Kidney (tissue), 14 donors: ENCODE results near the gene HPS5. TPM values are rescaled to one million over a fixed set of nuclear protein-coding genes. Genes with fewer than 3 reads are reported as not detected.

Experiments
- DNase-seq, 5 donors: peaks; one replicate each; pipeline ENCODE4 v3.0.0-alpha.2; 2013 to 2020
- FAIRE-seq: peaks from 2 replicates; lab custom pipeline; 2012; peaks lifted over from hg19 to GRCh38; lab: Jason Lieb, UNC
- H3K27ac ChIP-seq, 2 donors: one replicate each; pipeline ENCODE4 v1.7.0; 2013; ENCODE audit warnings: low read depth in 2 of 2, low read length in 2 of 2, inconsistent platforms in 1 of 2
- H3K27me3 ChIP-seq: one replicate; pipeline ENCODE4 v1.7.1; 2013; ENCODE audit warnings: low read length, inconsistent platforms; ENCODE audit not compliant: control insufficient read depth, insufficient read depth
- H3K36me3 ChIP-seq, 3 donors: one replicate each; pipeline versions ENCODE4 v1.7.0 to v1.7.1; 2013; ENCODE audit warnings: low read length in 3 of 3, control low read depth in 1 of 3, inconsistent platforms in 1 of 3; ENCODE audit not compliant: insufficient read depth in 3 of 3, control insufficient read depth in 2 of 3
- H3K4me1 ChIP-seq, 3 donors: one replicate each; pipeline versions ENCODE4 v1.7.0 to v1.7.1; 2013; ENCODE audit warnings: low read length in 3 of 3, inconsistent platforms in 1 of 3, low read depth in 1 of 3; ENCODE audit not compliant: control insufficient read depth in 2 of 3, insufficient read depth in 2 of 3
- H3K4me3 ChIP-seq, 3 donors: one replicate each; pipeline versions ENCODE4 v1.7.0 to v1.8.1; 2013; ENCODE audit warnings: low read length in 3 of 3, control low read depth in 1 of 3, inconsistent platforms in 1 of 3
- H3K9ac ChIP-seq, 3 donors: one replicate each; pipeline versions ENCODE4 v1.7.0 to v1.7.1; 2013; ENCODE audit warnings: low read length in 3 of 3, control low read depth in 1 of 3, inconsistent platforms in 1 of 3
- H3K9me3 ChIP-seq, 3 donors: one replicate each; pipeline versions ENCODE4 v1.7.0 to v1.7.1; 2013; ENCODE audit warnings: low read length in 3 of 3, control low read depth in 1 of 3, inconsistent platforms in 1 of 3; ENCODE audit not compliant: control insufficient read depth in 2 of 3, insufficient read depth in 1 of 3
- intact Hi-C: fragments of 100-400 bp; cut with DNase I; formaldehyde crosslinking; loops from one replicate; pipeline ENCODE4 v1.11.1; 2022
- polyA plus RNA-seq: library from polyadenylated mRNA; stranded (reverse); fragments of 350-450 nt; fragmentation: Illumina TruSeq; extraction: RNeasy Lipid Tissue Mini Kit (QIAGEN cat#74804); gene quantifications from one replicate; pipeline ENCODE4 v1.2.3, GENCODE V29; 2014; ENCODE audit warnings: low read depth, low replicate concordance; ENCODE audit not compliant: insufficient read depth
- total RNA-seq: library from RNA; stranded (reverse); fragmentation: NEBNext Ultra II Directional; extraction: Animal tissue kit (Norgen Biotek cat#: 25700); gene quantifications from one replicate; pipeline ENCODE4 v1.2.1, GENCODE V29; 2021
- TF ChIP-seq, protein P1 (sequence below): IDR thresholded peaks from 3 replicates; pipeline ENCODE4 v1.5.1; 2012; ENCODE audit warnings: mild to moderate bottlenecking, moderate library complexity, borderline replicate concordance; ENCODE audit not compliant: insufficient read depth; ENCODE audit errors: extremely low read depth
- donor health status: control.
- donor health status: control.
- donor health status: control.
- donor health status: control.
- donor health status: control.
- donor health status: DM: yes; HTN: yes; CAD: no.
- donor health status: Normal renal cell carcinoma (clear cell type).

HPS5 gene
- total and polyA plus RNA-seq, 2 donors from 2014 or later, result 7.7 to 17.2 TPM

DNA sequence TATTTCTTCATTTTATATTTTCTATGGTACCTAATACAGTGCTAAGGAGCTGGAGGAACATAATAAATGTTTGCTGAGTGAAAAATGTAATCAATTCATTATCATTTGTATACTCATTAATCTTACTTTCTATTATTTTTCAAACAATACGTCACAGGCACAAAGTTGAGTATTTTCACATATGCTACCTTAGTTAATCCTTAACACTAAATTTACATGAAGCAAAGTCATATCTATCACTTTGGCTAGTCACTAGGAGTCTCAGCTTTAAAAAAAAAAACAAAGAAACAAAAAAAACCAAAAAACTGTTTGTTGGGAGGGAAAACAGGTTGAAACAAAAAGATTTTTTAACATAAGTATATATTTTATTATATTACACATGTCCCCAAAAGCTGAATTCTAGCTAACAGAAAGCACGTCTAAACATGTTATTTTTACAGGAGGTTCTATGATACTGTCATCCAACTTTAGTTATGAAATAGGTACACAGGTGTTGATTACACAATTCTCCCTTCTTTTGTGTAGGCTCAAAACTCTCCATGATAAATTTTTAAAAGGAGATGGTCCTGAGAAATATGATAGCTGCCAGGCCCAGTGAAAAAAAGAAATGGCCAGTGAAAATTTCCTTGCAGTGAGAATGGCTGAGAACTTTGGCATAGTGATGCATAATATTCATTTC is 14.3 kb downstream of the HPS5 start:
- peaks cover 4 to 29% (median 22%) of the 10 kb centered on the region in 3 donors for H3K36me3 ChIP-seq
- no peak overlapping the region for H3K4me3 ChIP-seq
- H3K4me1 ChIP-seq, result peaks cover 0 to 4% (median 4%) of the 10 kb centered on the region in 3 donors
- DNase-seq (no peak), FAIRE-seq (no peak)
- no peak overlapping the region for H3K9ac ChIP-seq
- no peaks in the 10 kb centered on the region for H3K9me3 ChIP-seq
- no peaks in the 10 kb centered on the region for H3K27me3 ChIP-seq
- intact Hi-C loops, result no loop called here
- TF ChIP-seq, protein P1, sequence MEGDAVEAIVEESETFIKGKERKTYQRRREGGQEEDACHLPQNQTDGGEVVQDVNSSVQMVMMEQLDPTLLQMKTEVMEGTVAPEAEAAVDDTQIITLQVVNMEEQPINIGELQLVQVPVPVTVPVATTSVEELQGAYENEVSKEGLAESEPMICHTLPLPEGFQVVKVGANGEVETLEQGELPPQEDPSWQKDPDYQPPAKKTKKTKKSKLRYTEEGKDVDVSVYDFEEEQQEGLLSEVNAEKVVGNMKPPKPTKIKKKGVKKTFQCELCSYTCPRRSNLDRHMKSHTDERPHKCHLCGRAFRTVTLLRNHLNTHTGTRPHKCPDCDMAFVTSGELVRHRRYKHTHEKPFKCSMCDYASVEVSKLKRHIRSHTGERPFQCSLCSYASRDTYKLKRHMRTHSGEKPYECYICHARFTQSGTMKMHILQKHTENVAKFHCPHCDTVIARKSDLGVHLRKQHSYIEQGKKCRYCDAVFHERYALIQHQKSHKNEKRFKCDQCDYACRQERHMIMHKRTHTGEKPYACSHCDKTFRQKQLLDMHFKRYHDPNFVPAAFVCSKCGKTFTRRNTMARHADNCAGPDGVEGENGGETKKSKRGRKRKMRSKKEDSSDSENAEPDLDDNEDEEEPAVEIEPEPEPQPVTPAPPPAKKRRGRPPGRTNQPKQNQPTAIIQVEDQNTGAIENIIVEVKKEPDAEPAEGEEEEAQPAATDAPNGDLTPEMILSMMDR, result no peak
- H3K27ac ChIP-seq, result no peak overlapping the region

DNA sequence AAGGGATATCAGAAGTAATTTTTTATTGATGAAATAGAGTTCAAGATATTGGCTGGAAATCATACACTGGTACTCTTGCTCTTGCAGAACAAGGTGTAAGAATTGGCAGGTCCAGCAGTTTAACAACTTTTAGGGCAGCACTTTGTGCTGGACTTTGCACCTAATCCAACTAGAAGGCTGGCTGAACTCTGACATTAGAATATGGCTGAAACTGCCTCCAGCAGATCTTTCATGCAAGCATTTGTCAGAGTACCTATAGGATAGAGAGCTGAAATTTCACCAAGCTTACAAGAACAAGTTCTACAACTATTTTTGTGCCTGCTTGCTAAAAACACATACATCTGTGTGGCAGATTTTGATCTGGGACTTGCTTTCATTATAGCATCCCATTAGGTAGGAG is 17.2 kb downstream of the HPS5 start:
- Histone ChIP-seq H3K27me3 (no peaks in the 10 kb centered on the region), H3K36me3 (peaks cover 0 to 22% (median 13%) of the 10 kb centered on the region in 3 donors), H3K9me3 (no peaks in the 10 kb centered on the region), H3K4me3 (no peak overlapping the region), H3K27ac (no peak overlapping the region), H3K4me1 (peaks cover 0 to 3% (median 0%) of the 10 kb centered on the region in 3 donors), H3K9ac (no peak overlapping the region)
- intact Hi-C loops, result no loop called here
- DNase-seq, result no peak
- no peak for FAIRE-seq
- TF ChIP-seq, protein P1, result no peak

DNA sequence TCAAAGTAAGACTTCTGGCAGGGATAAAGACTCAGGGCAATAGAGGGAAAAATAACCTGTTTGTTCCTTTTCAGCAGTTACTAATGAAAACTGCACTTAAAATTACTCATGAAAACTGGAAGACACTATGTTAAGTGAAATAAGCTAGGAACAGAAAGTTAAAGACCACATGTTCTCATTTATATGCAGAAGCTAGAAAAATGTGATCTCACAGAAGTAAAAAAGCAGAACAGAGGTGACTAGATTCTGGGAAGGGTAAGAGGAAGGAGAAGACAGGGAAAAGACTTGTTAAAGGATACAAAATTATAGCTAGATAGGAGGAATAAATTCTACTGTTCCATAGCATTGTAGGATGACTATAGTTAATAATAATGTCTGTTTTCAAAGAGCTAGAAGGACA is 22.2 kb downstream of the HPS5 start:
- intact Hi-C loops, result no loop called here
- Histone ChIP-seq H3K4me3 (no peak overlapping the region), H3K4me1 (peaks cover 0 to 1% (median 0%) of the 10 kb centered on the region in 3 donors), H3K27ac (no peak overlapping the region), H3K9ac (no peak overlapping the region), H3K36me3 (peaks cover 2 to 26% (median 18%) of the 10 kb centered on the region in 3 donors), H3K27me3 (no peaks in the 10 kb centered on the region), H3K9me3 (no peaks in the 10 kb centered on the region)
- DNase-seq (no peak), FAIRE-seq (no peak)
- TF ChIP-seq, protein P1, result no peak
